UCSD-AML1 (cell line): ENCODE measurements around the gene NRP2.
A peak's percentile ranks its signal among the peaks of the same experiment; 100 is the strongest.

Experiments used
- DNase-seq: peaks from one replicate; lab custom pipeline; 2025; ENCODE audit not compliant: unreplicated experiment; lab: John Stamatoyannopoulos, UW

NRP2 gene

GRCh38 chr2:205682239-205682970 lies at the start of gene NRP2:
NRP2 (plus strand) TSS chr2:205682501; CDS start chr2:205683291, 790 bp downstream.
- DNase-seq = peak; percentile 73

GRCh38 chr2:205633994-205634393 lies 48.3 kb upstream of the NRP2 start:
- no peak for DNase-seq

GRCh38 chr2:205636549-205637319 lies 45.6 kb upstream of the NRP2 start:
- DNase-seq = no peak

GRCh38 chr2:205637320-205637602 lies 45.0 kb upstream of the NRP2 start:
- no peak for DNase-seq

GRCh38 chr2:205637779-205638503 lies 44.4 kb upstream of the NRP2 start:
- no peak for DNase-seq

GRCh38 chr2:205640716-205641115 lies 41.6 kb upstream of the NRP2 start:
- DNase-seq = no peak

GRCh38 chr2:205642599-205643356 lies 39.5 kb upstream of the NRP2 start:
- DNase-seq = no peak

GRCh38 chr2:205643391-205643885 lies 38.9 kb upstream of the NRP2 start:
- DNase-seq = no peak

GRCh38 chr2:205644018-205644417 lies 38.3 kb upstream of the NRP2 start:
- no peak for DNase-seq

- DNase-seq = no peak
These were observed 35.6 kb upstream of the NRP2 start for GRCh38 chr2:205646680-205647079.

- DNase-seq = no peak
These were observed 31.9 kb upstream of the NRP2 start for GRCh38 chr2:205650450-205650849.

- DNase-seq = no peak
These were observed 31.4 kb upstream of the NRP2 start for GRCh38 chr2:205650931-205651330.

GRCh38 chr2:205651719-205652118 lies 30.6 kb upstream of the NRP2 start:
- no peak for DNase-seq

GRCh38 chr2:205654878-205655605 lies 27.3 kb upstream of the NRP2 start:
- DNase-seq = no peak

- no peak for DNase-seq
These were observed 26.4 kb upstream of the NRP2 start for GRCh38 chr2:205655779-205656456.

- DNase-seq = no peak
These were observed 25.8 kb upstream of the NRP2 start for GRCh38 chr2:205656461-205656860.

- no peak for DNase-seq
These were observed 25.4 kb upstream of the NRP2 start for GRCh38 chr2:205656941-205657340.

- no peak for DNase-seq
These were observed 24.7 kb upstream of the NRP2 start for GRCh38 chr2:205657579-205657978.

GRCh38 chr2:205658068-205658467 lies 24.2 kb upstream of the NRP2 start:
- no peak for DNase-seq

- DNase-seq = no peak
These were observed 23.7 kb upstream of the NRP2 start for GRCh38 chr2:205658572-205658971.
